H1 (cell line): ENCODE results near the gene PDGFD. TPM values are rescaled to one million over a fixed set of nuclear protein-coding genes. Genes with fewer than 3 reads are reported as not detected.

Experiments used
- CTCF ChIA-PET: fragments of 300-600 bp; sonication (Branson Sonifier 250); formaldehyde crosslinking; loops from one replicate; lab custom pipeline; 2021; ENCODE audit not compliant: partially characterized antibody; lab: Charles Lee
- POLR2A ChIA-PET: fragments of 300-600 bp; sonication (Branson Sonifier 250); formaldehyde crosslinking; loops from one replicate; lab custom pipeline; 2021; ENCODE audit warnings: inconsistent platforms; ENCODE audit not compliant: partially characterized antibody; lab: Charles Lee
- DNase-seq, 2 experiments: peaks; one replicate each; pipeline versions ENCODE4 v3.0.0 to v3.0.0-alpha.2; 2010 to 2022; ENCODE audit warnings: low spot score in 2 of 2, low read depth in 1 of 2, mixed read lengths in 1 of 2
- FAIRE-seq: peaks from 2 replicates; lab custom pipeline; 2011; peaks lifted over from hg19 to GRCh38; lab: Jason Lieb, UNC
- H2AFZ ChIP-seq: 2 replicates; pipeline ENCODE4 v1.8.1; 2012; ENCODE audit warnings: low read length, inconsistent platforms
- H2AK5ac ChIP-seq: 2 replicates; pipeline ENCODE4 v1.6.1; 2013; ENCODE audit warnings: low read depth, low read length
- H2BK120ac ChIP-seq: replicated peaks from 2 replicates; pipeline ENCODE3; 2013; ENCODE audit warnings: low read depth, low read length, inconsistent platforms
- H2BK12ac ChIP-seq: 2 replicates; pipeline ENCODE4 v1.6.1; 2013; ENCODE audit warnings: low read depth, low read length
- H2BK15ac ChIP-seq: 2 replicates; pipeline ENCODE4 v1.6.1; 2013; ENCODE audit warnings: low read length
- H2BK20ac ChIP-seq: 2 replicates; pipeline ENCODE4 v1.6.1; 2013; ENCODE audit warnings: low read length
- H2BK5ac ChIP-seq: 2 replicates; pipeline ENCODE4 v1.6.1; 2013; ENCODE audit warnings: low read depth, low read length
- H3K14ac ChIP-seq: 2 replicates; pipeline ENCODE4 v1.6.1; 2013; ENCODE audit warnings: inconsistent platforms; ENCODE audit not compliant: insufficient read length
- H3K18ac ChIP-seq: 2 replicates; pipeline ENCODE4 v1.6.1; 2013; ENCODE audit warnings: low read length; ENCODE audit errors: extremely low read depth
- H3K23ac ChIP-seq: 2 replicates; pipeline ENCODE4 v1.6.1; 2013; ENCODE audit warnings: inconsistent platforms; ENCODE audit not compliant: insufficient read length
- H3K23me2 ChIP-seq: 2 replicates; pipeline ENCODE4 v1.6.1; 2013; ENCODE audit warnings: low read depth, low read length
- H3K27ac ChIP-seq: 2 replicates; pipeline ENCODE4 v1.6.1; 2011; ENCODE audit warnings: low read depth, low read length, inconsistent platforms
- H3K27me3 ChIP-seq, 4 experiments: replicated peaks in 1 of 4; 1 replicate in 1 of 4; 2 replicates in 3 of 4; pipeline versions ENCODE4 v1.6.1 to v1.8.1; 2011 to 2013; ENCODE audit warnings: low read length in 3 of 4, mild to moderate bottlenecking in 3 of 4, inconsistent platforms in 2 of 4, mixed read lengths in 2 of 4, moderate library complexity in 1 of 4; ENCODE audit not compliant: control insufficient read depth in 3 of 4, insufficient read depth in 3 of 4; ENCODE audit errors: extremely low read depth in 1 of 4
- H3K36me3 ChIP-seq, 4 experiments: 2 replicates each; pipeline versions ENCODE4 v1.6.1 to v1.8.1; 2011 to 2013; ENCODE audit warnings: mild to moderate bottlenecking in 4 of 4, low read length in 3 of 4, moderate library complexity in 2 of 4, control low read depth in 1 of 4, inconsistent platforms in 1 of 4; ENCODE audit not compliant: insufficient read depth in 4 of 4, control insufficient read depth in 2 of 4
- H3K4ac ChIP-seq: replicated peaks from 2 replicates; pipeline ENCODE3; 2013; ENCODE audit warnings: low read length, low read depth, mixed read lengths, inconsistent platforms; ENCODE audit not compliant: insufficient read length
- H3K4me1 ChIP-seq, 4 experiments: replicated peaks in 1 of 4; 1 replicate in 1 of 4; 2 replicates in 3 of 4; pipeline versions ENCODE4 v1.6.1 to v1.8.1; 2011 to 2013; ENCODE audit warnings: low read length in 3 of 4, inconsistent platforms in 2 of 4, mixed read lengths in 1 of 4; ENCODE audit not compliant: insufficient read depth in 4 of 4, control insufficient read depth in 3 of 4
- H3K4me2 ChIP-seq, 2 experiments: 2 replicates each; pipeline versions ENCODE4 v1.6.1 to v1.8.1; 2011 to 2013; ENCODE audit warnings: low read depth in 2 of 2, low read length in 2 of 2, control low read depth in 1 of 2, inconsistent platforms in 1 of 2, mild to moderate bottlenecking in 1 of 2; ENCODE audit not compliant: insufficient read depth in 1 of 2
- H3K4me3 ChIP-seq, 4 experiments: fragments of 200-600, 300-600 bp in 1 of 4; sonication (generic), shearing (Covaris generic), sonication (Bioruptor Twin) in 1 of 4; 2 replicates each; pipeline versions ENCODE4 v1.5.1 to v1.8.1; 2011 to 2016; ENCODE audit warnings: low read length in 4 of 4, low read depth in 3 of 4, control low read depth in 2 of 4, inconsistent platforms in 2 of 4, mild to moderate bottlenecking in 2 of 4, mixed read lengths in 1 of 4, moderate library complexity in 1 of 4; ENCODE audit not compliant: insufficient read depth in 2 of 4; ENCODE audit errors: extremely low read depth in 1 of 4
- H3K56ac ChIP-seq: replicated peaks from 2 replicates; pipeline ENCODE3; 2013; ENCODE audit warnings: low read depth, mild to moderate bottlenecking, mixed read lengths, low read length, inconsistent platforms; ENCODE audit not compliant: insufficient read length
- H3K79me1 ChIP-seq: 2 replicates; pipeline ENCODE4 v1.6.1; 2013; ENCODE audit warnings: low read depth, low read length, control low read depth
- H3K79me2 ChIP-seq, 2 experiments: 2 replicates each; pipeline versions ENCODE4 v1.6.1 to v1.8.1; 2012 to 2013; ENCODE audit warnings: low read length in 2 of 2, mild to moderate bottlenecking in 2 of 2, inconsistent platforms in 1 of 2; ENCODE audit not compliant: insufficient read depth in 2 of 2, control insufficient read depth in 1 of 2
- H3K9ac ChIP-seq, 4 experiments: replicated peaks in 1 of 4; 1 replicate in 1 of 4; 2 replicates in 3 of 4; pipeline versions ENCODE4 v1.6.1 to v1.8.1; 2011 to 2013; ENCODE audit warnings: low read depth in 3 of 4, low read length in 3 of 4, control low read depth in 2 of 4, mild to moderate bottlenecking in 2 of 4, moderate library complexity in 2 of 4, inconsistent platforms in 1 of 4; ENCODE audit errors: extremely low read depth in 1 of 4
- H3K9me3 ChIP-seq, 2 experiments: 2 replicates each; pipeline versions ENCODE4 v1.6.1 to v1.8.1; 2012 to 2013; ENCODE audit warnings: mild to moderate bottlenecking in 2 of 2, moderate library complexity in 2 of 2, control low read depth in 1 of 2, inconsistent platforms in 1 of 2, low read depth in 1 of 2, low read length in 1 of 2, mixed read lengths in 1 of 2; ENCODE audit not compliant: insufficient read depth in 2 of 2
- H4K20me1 ChIP-seq, 2 experiments: replicated peaks in 1 of 2; 2 replicates each; pipeline versions ENCODE3 to v1.8.1; 2011 to 2013; ENCODE audit warnings: inconsistent platforms in 2 of 2, low read length in 2 of 2, mild to moderate bottlenecking in 1 of 2; ENCODE audit not compliant: insufficient read depth in 2 of 2, control insufficient read depth in 1 of 2
- H4K5ac ChIP-seq: 2 replicates; pipeline ENCODE4 v1.6.1; 2013; ENCODE audit warnings: low read length, low read depth, mixed read lengths, inconsistent platforms; ENCODE audit not compliant: insufficient read length
- H4K8ac ChIP-seq: 2 replicates; pipeline ENCODE4 v1.8.0; 2013; ENCODE audit warnings: mild to moderate bottlenecking, moderate library complexity, low read length, inconsistent platforms; ENCODE audit not compliant: insufficient read depth; ENCODE audit errors: extremely low read depth
- H4K91ac ChIP-seq: replicated peaks from 2 replicates; pipeline ENCODE3; 2013; ENCODE audit warnings: low read length, mixed read lengths, inconsistent platforms; ENCODE audit not compliant: insufficient read length
- CHD1 ChIP-seq: IDR thresholded peaks from 2 replicates; pipeline ENCODE4 v1.6.1; 2012; ENCODE audit warnings: low read depth, low read length, improper control_type of control experiment
- GTF2F1 ChIP-seq: IDR thresholded peaks from 2 replicates; pipeline ENCODE4 v1.6.1; 2012; ENCODE audit warnings: low read depth, low read length, improper control_type of control experiment, borderline replicate concordance
- HDAC6 ChIP-seq: IDR thresholded peaks from one replicate; pipeline ENCODE4 v1.7.1; 2012; ENCODE audit warnings: low read depth, mild to moderate bottlenecking, inconsistent platforms, low read length, moderate library complexity
- JUND ChIP-seq: IDR thresholded peaks from 2 replicates; pipeline ENCODE4 v1.6.1; 2011; ENCODE audit warnings: mild to moderate bottlenecking, improper control_type of control experiment, low read length
- KDM5A ChIP-seq: fragments of 200-600 bp; IDR thresholded peaks from 2 replicates; pipeline ENCODE4 v1.7.1; 2012; ENCODE audit warnings: mild to moderate bottlenecking, low read length, inconsistent platforms, mixed read lengths
- NANOG ChIP-seq: IDR thresholded peaks from 2 replicates; pipeline ENCODE4 v1.6.1; 2011; ENCODE audit warnings: low read length, low read depth, mild to moderate bottlenecking, inconsistent platforms; ENCODE audit not compliant: insufficient read depth, poor library complexity, severe bottlenecking
- POLR2A ChIP-seq, 2 experiments: IDR thresholded peaks; 1 replicate in 1 of 2; 2 replicates in 1 of 2; pipeline ENCODE4 v1.6.1; 2011; ENCODE audit warnings: low read depth in 2 of 2, low read length in 2 of 2, mild to moderate bottlenecking in 2 of 2; ENCODE audit errors: control extremely low read depth in 1 of 2
- RAD21 ChIP-seq, 2 experiments: IDR thresholded peaks in 1 of 2; conservative IDR thresholded peaks in 1 of 2; 2 replicates each; pipeline ENCODE4 v1.6.1; 2011; ENCODE audit warnings: low read depth in 2 of 2, low read length in 2 of 2, improper control_type of control experiment in 1 of 2, inconsistent platforms in 1 of 2, mild to moderate bottlenecking in 1 of 2, moderate library complexity in 1 of 2
- SP4 ChIP-seq: IDR thresholded peaks from 2 replicates; pipeline ENCODE4 v1.6.1; 2012; ENCODE audit warnings: low read length, inconsistent platforms
- SUZ12 ChIP-seq: fragments of 200-600 bp; sonication (generic); IDR thresholded peaks from 2 replicates; pipeline ENCODE4 v1.6.1; 2012; ENCODE audit warnings: mild to moderate bottlenecking, inconsistent platforms, low read length, moderate library complexity, mixed read lengths
- TEAD4 ChIP-seq: IDR thresholded peaks from 2 replicates; pipeline ENCODE4 v1.6.1; 2012; ENCODE audit warnings: low read depth, low read length, inconsistent platforms, mixed read lengths
- WGBS, 2 experiments: shearing (Covaris generic) in 1 of 2; methylation state at CpG; one replicate each; pipeline versions ENCODE4 v1.1.6 to v1.1.7; 2013 to 2015; ENCODE audit warnings: low lambda C conversion rate in 2 of 2, mixed read lengths in 2 of 2, inconsistent platforms in 1 of 2, low coverage in 1 of 2, missing lambda C conversion rate in 1 of 2; ENCODE audit not compliant: insufficient replicate concordance in 2 of 2, insufficient coverage in 1 of 2, insufficient read length in 1 of 2; ENCODE audit errors: extremely low coverage in 1 of 2, missing lambda C conversion rate in 1 of 2; 5-methylcytosine and 5-hydroxymethylcytosine counted together
- polyA plus RNA-seq, 7 experiments: library from polyadenylated mRNA; depleted of rRNA in 3 of 7; stranded (reverse) in 5 of 7; unstranded in 2 of 7; fragments of >200 nt in 5 of 7; fragments of 200-250 nt in 2 of 7; gene quantifications; 1 replicate in 5 of 7; 2 replicates in 1 of 7; 4 replicates in 1 of 7; pipeline versions ENCODE4 v1.2.1 to v1.2.3, GENCODE V29; 2011 to 2013; ENCODE audit warnings: missing spikeins in 2 of 7, mixed read lengths in 2 of 7
- total RNA-seq: library from RNA; stranded (reverse); fragmentation: NEBNext Ultra II Directional; extraction: Animal tissue kit (Norgen Biotek cat#: 25700); gene quantifications from 2 replicates; pipeline ENCODE4 v1.2.1, GENCODE V29; 2021

Gene PDGFD
- total and polyA plus RNA-seq, 2 of the 8 experiments (the other 6 are each of a cell fraction or from before 2014, with no cell fraction given): 1.1 to 3.9 TPM

- Histone ChIP-seq H4K91ac (no peak overlapping the region), H2AFZ (no peak overlapping the region), H3K23ac (no peak overlapping the region), H3K4ac (no peak overlapping the region), H3K4me3 (no peak overlapping the region), H3K79me2 (no peaks in the 10 kb centered on the region), H3K14ac (no peak overlapping the region), H3K9ac (no peak overlapping the region), H4K20me1 (no peaks in the 10 kb centered on the region), H3K27ac (no peak overlapping the region), H3K27me3 (no peaks in the 10 kb centered on the region), H3K56ac (no peak overlapping the region), H4K8ac (no peak overlapping the region), H3K4me1 (no peaks in the 10 kb centered on the region), H2BK20ac (no peak overlapping the region), H3K36me3 (no peaks in the 10 kb centered on the region), H2AK5ac (no peak overlapping the region), H3K18ac (no peak overlapping the region), H2BK15ac (no peak overlapping the region), H3K23me2 (no peaks in the 10 kb centered on the region), H2BK120ac (no peak overlapping the region), H2BK12ac (no peak overlapping the region), H3K79me1 (no peaks in the 10 kb centered on the region), H4K5ac (no peak overlapping the region), H3K4me2 (no peak overlapping the region), H3K9me3 (no peaks in the 10 kb centered on the region), H2BK5ac (no peak overlapping the region)
- CTCF ChIA-PET: interaction anchor here (0.6 to 6.5 kb wide), 3 partner anchors 11 to 1495 kb away, joined by 3 to 26 read pairs (median 4); no protein-coding TSS in a partner anchor
- DNase-seq: no peak
- 91% methylated on average over 5 of the region's 5 CpGs; no CpG with 5 or more reads in 1 of the 2 experiments for WGBS, 2 experiments
- POLR2A ChIA-PET: no interaction called here
- FAIRE-seq: no peak
- TF ChIP-seq TEAD4: no peak
- no peak for TF ChIP-seq JUND
- no peak for TF ChIP-seq SP4
- TF ChIP-seq POLR2A (IDR thresholded peaks at IDR 0.05; ENCODE audit: control extremely low read depth in 1 of 2, low read depth in 2 of 2, low read length in 2 of 2): no peak
- TF ChIP-seq HDAC6: no peak
- TF ChIP-seq CHD1: no peak
- TF ChIP-seq NANOG: no peak
- no peak for TF ChIP-seq SUZ12
- TF ChIP-seq KDM5A: no peak
- no peak for TF ChIP-seq RAD21 (IDR thresholded peaks at IDR 0.05 in 1 of 2, conservative IDR thresholded peaks at IDR 0.05 in 1 of 2; ENCODE audit: low read depth in 2 of 2, low read length in 2 of 2)
- no peak for TF ChIP-seq GTF2F1
These were observed 70.3 kb downstream of the PDGFD start for GRCh38 chr11:104093426-104094280.
